GM12878 (cell line): ENCODE data around the gene GALNT17. TPM values are rescaled to one million over a fixed set of nuclear protein-coding genes. Genes with fewer than 3 reads are reported as not detected.

Experiments used
- ATAC-seq: fragments of 200-7000 bp; cut with Tn5 transposase; 3 replicates; pipeline ENCODE4 v1.9.1; 2020; ENCODE audit warnings: mild to moderate bottlenecking, moderate library complexity
- BruUV-seq: library from RNA; stranded (reverse); fragments of 400-500 nt; replicated peaks from 2 replicates; lab custom pipeline; 2021; lab: Mats Ljungman, UMichigan
- CTCF ChIA-PET: fragments of 300-600 bp; sonication (Branson Sonifier 250); formaldehyde crosslinking; extraction: SDS; loops from one replicate; lab custom pipeline; 2021; ENCODE audit warnings: inconsistent platforms; lab: Yijun Ruan, JAX
- POLR2A ChIA-PET: fragments of 350-600 bp; formaldehyde crosslinking; extraction: SDS; loops from one replicate; lab custom pipeline; 2021; ENCODE audit warnings: inconsistent platforms; lab: Charles Lee
- RAD21 ChIA-PET: fragments of 300-600 bp; sonication (Branson Sonifier 250); formaldehyde crosslinking; loops from one replicate; lab custom pipeline; 2023; ENCODE audit warnings: antibody characterized with exemption; ENCODE audit not compliant: unreplicated experiment; lab: Charles Lee
- SMC1A ChIA-PET: fragments of 300-600 bp; sonication (Branson Sonifier 250); formaldehyde crosslinking; loops from one replicate; lab custom pipeline; 2023; ENCODE audit not compliant: unreplicated experiment, uncharacterized antibody; lab: Charles Lee
- DNase-seq: peaks from one replicate; pipeline ENCODE4 v3.0.0-alpha.2; 2011; ENCODE audit warnings: low read depth, low spot score
- FAIRE-seq: peaks from 3 replicates; lab custom pipeline; 2011; peaks lifted over from hg19 to GRCh38; lab: Jason Lieb, UNC
- H2AFZ ChIP-seq: 2 replicates; pipeline ENCODE4 v1.6.0; 2011; ENCODE audit warnings: low read depth, low read length, control low read depth; ENCODE audit not compliant: control insufficient read depth
- H3K27ac ChIP-seq: 2 replicates; pipeline ENCODE4 v1.5.1; 2011; ENCODE audit warnings: control low read depth; ENCODE audit not compliant: control insufficient read depth, insufficient read depth
- H3K27me3 ChIP-seq, 2 experiments: replicated peaks in 1 of 2; 2 replicates each; pipeline versions ENCODE4 v1.6.0 to v1.6.1; 2011; ENCODE audit warnings: low read length in 1 of 2; ENCODE audit not compliant: control insufficient read depth in 2 of 2, insufficient read depth in 2 of 2
- H3K36me3 ChIP-seq, 2 experiments: 2 replicates each; pipeline ENCODE4 v1.5.1; 2011; ENCODE audit warnings: low read length in 1 of 2; ENCODE audit not compliant: control insufficient read depth in 2 of 2, insufficient read depth in 2 of 2
- H3K4me1 ChIP-seq: 2 replicates; pipeline ENCODE4 v1.6.1; 2011; ENCODE audit warnings: mild to moderate bottlenecking, low read length, moderate library complexity, mixed read lengths; ENCODE audit not compliant: control insufficient read depth, insufficient read depth
- H3K4me2 ChIP-seq: 2 replicates; pipeline ENCODE4 v1.6.0; 2011; ENCODE audit warnings: control low read depth; ENCODE audit not compliant: control insufficient read depth, insufficient read depth
- H3K4me3 ChIP-seq: fragments of 200-600 bp; sonication (generic); 2 replicates; pipeline ENCODE4 v1.5.1; 2016
- H3K79me2 ChIP-seq: 2 replicates; pipeline ENCODE4 v1.6.0; 2011; ENCODE audit warnings: low read length; ENCODE audit not compliant: control insufficient read depth, insufficient read depth
- H3K9ac ChIP-seq: 2 replicates; pipeline ENCODE4 v1.8.0; 2011; ENCODE audit warnings: low read length, control low read depth, mixed read lengths; ENCODE audit not compliant: control insufficient read depth, insufficient read depth
- H3K9me3 ChIP-seq: replicated peaks from 3 replicates; pipeline ENCODE4 v1.5.1; 2011; ENCODE audit warnings: mild to moderate bottlenecking, low read length; ENCODE audit not compliant: control insufficient read depth, insufficient read depth
- H4K20me1 ChIP-seq: 2 replicates; pipeline ENCODE4 v1.6.0; 2011; ENCODE audit not compliant: control insufficient read depth, insufficient read depth
- ATF2 ChIP-seq: IDR thresholded peaks from 2 replicates; pipeline ENCODE4 v1.6.1; 2012; ENCODE audit warnings: low read length, inconsistent platforms
- BCL3 ChIP-seq: IDR thresholded peaks from 2 replicates; pipeline ENCODE4 v1.6.1; 2011; ENCODE audit warnings: borderline replicate concordance, low read depth, mild to moderate bottlenecking, moderate library complexity, low read length; ENCODE audit not compliant: insufficient read depth, poor library complexity, severe bottlenecking
- BHLHE40 ChIP-seq, 2 experiments: fragments of 450-650 bp in 1 of 2; IDR thresholded peaks; 2 replicates each; pipeline ENCODE4 v1.6.1; 2011 to 2017; ENCODE audit warnings: low read depth in 2 of 2, borderline replicate concordance in 1 of 2, improper control_type of control experiment in 1 of 2, low read length in 1 of 2, mild to moderate bottlenecking in 1 of 2
- CBFB ChIP-seq: IDR thresholded peaks from 2 replicates; pipeline ENCODE4 v1.6.1; 2016; ENCODE audit warnings: antibody characterized with exemption, low read depth
- FOXM1 ChIP-seq: IDR thresholded peaks from 2 replicates; pipeline ENCODE4 v1.6.1; 2012; ENCODE audit warnings: low read depth, mild to moderate bottlenecking, inconsistent platforms, low read length, moderate library complexity
- HCFC1 ChIP-seq: fragments of 150-350 bp; IDR thresholded peaks from 2 replicates; pipeline ENCODE4 v1.6.1; 2014; ENCODE audit warnings: low read length
- IKZF1 ChIP-seq: fragments of 450-650 bp; conservative IDR thresholded peaks from 2 replicates; pipeline ENCODE4 v1.6.1; 2017; ENCODE audit warnings: antibody characterized with exemption, mild to moderate bottlenecking
- JUND ChIP-seq: IDR thresholded peaks from 2 replicates; pipeline ENCODE4 v1.6.1; 2012; ENCODE audit warnings: low read depth, mild to moderate bottlenecking, low read length, improper control_type of control experiment, moderate library complexity
- MEF2B ChIP-seq: fragments of 450-650 bp; IDR thresholded peaks from 2 replicates; pipeline ENCODE4 v1.6.1; 2018; ENCODE audit warnings: mild to moderate bottlenecking, moderate library complexity; ENCODE audit not compliant: partially characterized antibody, poor library complexity, severe bottlenecking
- SIN3A ChIP-seq: IDR thresholded peaks from 2 replicates; pipeline ENCODE4 v1.6.1; 2012; ENCODE audit warnings: low read depth, low read length, improper control_type of control experiment
- STAT1 ChIP-seq: fragments of 450-650 bp; conservative IDR thresholded peaks from 2 replicates; pipeline ENCODE4 v1.6.1; 2014; ENCODE audit warnings: antibody characterized with exemption, mild to moderate bottlenecking
- WGBS: methylation state at CpG from one replicate; pipeline ENCODE4 v1.1.6; 2016; ENCODE audit warnings: low lambda C conversion rate; ENCODE audit not compliant: insufficient replicate concordance, insufficient coverage; ENCODE audit errors: missing lambda C conversion rate; 5-methylcytosine and 5-hydroxymethylcytosine counted together
- in situ Hi-C: fragments of 300-500 bp; cut with MboI; formaldehyde crosslinking; loops from 9 replicates; pipeline ENCODE4 v1.14.3; 2018; ENCODE audit warnings: mixed read lengths
- intact Hi-C: fragments of 100-400 bp; cut with micrococcal nuclease; formaldehyde crosslinking; loops from one replicate; pipeline ENCODE4 v1.14.2; 2022; ENCODE audit not compliant: unreplicated experiment
- polyA plus RNA-seq, 11 experiments: library from polyadenylated mRNA; depleted of rRNA in 4 of 11; unstranded in 6 of 11; stranded (reverse) in 5 of 11; fragments of >200 nt; fragmentation: Nextera tagmentation in 4 of 11; fragmentation: Illumina TruSeq in 1 of 11; extraction: Ambion mirVana in 4 of 11; extraction: Trizol in 1 of 11; gene quantifications; 1 replicate in 1 of 11; 2 replicates in 10 of 11; pipeline versions ENCODE4 v1.2.1 to v1.2.3, GENCODE V29; 2011 to 2016; ENCODE audit warnings: inconsistent platforms in 2 of 11, missing spikeins in 2 of 11, low read depth in 1 of 11
- total RNA-seq, 4 experiments: library from RNA; depleted of rRNA in 3 of 4; stranded (reverse); fragments of >200 nt in 3 of 4; fragmentation: Illumina TruSeq in 1 of 4; extraction: Trizol in 1 of 4; gene quantifications; 2 replicates each; pipeline versions ENCODE4 v1.2.1 to v1.2.3, GENCODE V29; 2013 to 2021

Gene GALNT17
- total and polyA plus RNA-seq, 10 of the 15 experiments (the other 5 are each of a cell fraction or from before 2014, with no cell fraction given) = 0.12 to 0.15 TPM; not detected in 8

- no peak for TF ChIP-seq ATF2
- no peak for TF ChIP-seq JUND
- TF ChIP-seq IKZF1 = no peak
- TF ChIP-seq HCFC1 = no peak
Measured at GRCh38 chr7:71727347-71727746, 595.4 kb downstream of the GALNT17 start (continued).

- Histone ChIP-seq H3K27me3 (no peaks in the 10 kb centered on the region), H3K9ac (no peak overlapping the region), H3K36me3 (no peaks in the 10 kb centered on the region), H3K79me2 (no peaks in the 10 kb centered on the region), H3K4me2 (no peak overlapping the region), H3K9me3 (no peaks in the 10 kb centered on the region), H3K4me1 (no peaks in the 10 kb centered on the region), H4K20me1 (no peaks in the 10 kb centered on the region), H3K27ac (no peak overlapping the region), H3K4me3 (no peak overlapping the region), H2AFZ (no peak overlapping the region)
- intact Hi-C loops = loop anchor here (10.0 kb wide), 1 partner anchor 1017 kb away; no protein-coding TSS in a partner anchor
- ChIA-PET RAD21 (interaction anchor here (1.6 kb wide), 1 partner anchor 903 kb away, joined by 7 read pairs; no protein-coding TSS in a partner anchor), CTCF (interaction anchor here (0.7 to 1.6 kb wide), 3 partner anchors 868 to 876 kb away, joined by 4 to 7 read pairs (median 4); no protein-coding TSS in a partner anchor), SMC1A (interaction anchor here (1.0 to 1.1 kb wide), 2 partner anchors 9 to 878 kb away, joined by 3 read pairs; no protein-coding TSS in a partner anchor), POLR2A (no interaction called here)
- BruUV-seq = no TSS peak
- TF ChIP-seq FOXM1 (no peak), BCL3 (no peak), CBFB (no peak), BHLHE40 (IDR thresholded peaks at IDR 0.05; ENCODE audit: borderline replicate concordance in 1 of 2, low read depth in 2 of 2, low read length in 1 of 2) (no peak), SIN3A (no peak), MEF2B (no peak), STAT1 (no peak), IKZF1 (no peak)
- WGBS = 27% methylated on average over 9 of the region's 9 CpGs
- no peak for FAIRE-seq
- ATAC-seq = no peak
- in situ Hi-C loops = loop anchor here (25.0 kb wide), 1 partner anchor 1056 kb away; no protein-coding TSS in a partner anchor
- no peak for DNase-seq
Measured at GRCh38 chr7:71731740-71732139, 599.8 kb downstream of the GALNT17 start.
